Central memory CD8-positive, alpha-beta T cell (primary cell): Measurements from ENCODE around the gene CPT1B.
A peak's percentile ranks its signal among the peaks of the same experiment; 100 is the strongest.
"Not testable (repeated sequence)": the region's sequence is repeated elsewhere in the genome, so short reads cannot be mapped to it uniquely, and the experiment has no call there.

ENCODE experiments used
- ATAC-seq: fragments of 150-1000 bp; cut with Tn5 transposase; replicated peaks from 2 replicates; pipeline ENCODE4 v1.10.0; 2022; ENCODE audit warnings: mild to moderate bottlenecking, moderate FRiP score, moderate number of reproducible peaks; ENCODE audit not compliant: poor library complexity, severe bottlenecking; ENCODE audit errors: extremely low read depth
- DNase-seq, 2 donors: peaks; one replicate each; pipeline ENCODE4 v3.0.0; 2021; ENCODE audit warnings: low spot score in 2 of 2
- H3K27ac Mint-ChIP-seq: one replicate; pipeline ENCODE4 v1.8.0; 2022; ENCODE audit warnings: low read depth, mild to moderate bottlenecking, moderate library complexity, mixed read lengths
- H3K27me3 Mint-ChIP-seq: one replicate; pipeline ENCODE4 v1.8.0; 2022; ENCODE audit warnings: mixed read lengths
- H3K36me3 Mint-ChIP-seq: one replicate; pipeline ENCODE4 v1.8.0; 2022; ENCODE audit warnings: mild to moderate bottlenecking, moderate library complexity, mixed read lengths; ENCODE audit not compliant: insufficient read depth
- H3K4me1 Mint-ChIP-seq: one replicate; pipeline ENCODE4 v1.8.0; 2022; ENCODE audit warnings: mixed read lengths
- H3K4me3 Mint-ChIP-seq: one replicate; pipeline ENCODE4 v1.8.0; 2022; ENCODE audit warnings: mild to moderate bottlenecking, moderate library complexity, mixed read lengths
- H3K9me3 Mint-ChIP-seq: one replicate; pipeline ENCODE4 v1.8.0; 2022; ENCODE audit warnings: mixed read lengths

The CPT1B gene

GRCh38 chr22:50550395-50550794, 27.8 kb downstream of the CPT1B start:
- H3K4me1 Mint-ChIP-seq, result peaks cover 24% of the 10 kb centered on the region

DNA sequence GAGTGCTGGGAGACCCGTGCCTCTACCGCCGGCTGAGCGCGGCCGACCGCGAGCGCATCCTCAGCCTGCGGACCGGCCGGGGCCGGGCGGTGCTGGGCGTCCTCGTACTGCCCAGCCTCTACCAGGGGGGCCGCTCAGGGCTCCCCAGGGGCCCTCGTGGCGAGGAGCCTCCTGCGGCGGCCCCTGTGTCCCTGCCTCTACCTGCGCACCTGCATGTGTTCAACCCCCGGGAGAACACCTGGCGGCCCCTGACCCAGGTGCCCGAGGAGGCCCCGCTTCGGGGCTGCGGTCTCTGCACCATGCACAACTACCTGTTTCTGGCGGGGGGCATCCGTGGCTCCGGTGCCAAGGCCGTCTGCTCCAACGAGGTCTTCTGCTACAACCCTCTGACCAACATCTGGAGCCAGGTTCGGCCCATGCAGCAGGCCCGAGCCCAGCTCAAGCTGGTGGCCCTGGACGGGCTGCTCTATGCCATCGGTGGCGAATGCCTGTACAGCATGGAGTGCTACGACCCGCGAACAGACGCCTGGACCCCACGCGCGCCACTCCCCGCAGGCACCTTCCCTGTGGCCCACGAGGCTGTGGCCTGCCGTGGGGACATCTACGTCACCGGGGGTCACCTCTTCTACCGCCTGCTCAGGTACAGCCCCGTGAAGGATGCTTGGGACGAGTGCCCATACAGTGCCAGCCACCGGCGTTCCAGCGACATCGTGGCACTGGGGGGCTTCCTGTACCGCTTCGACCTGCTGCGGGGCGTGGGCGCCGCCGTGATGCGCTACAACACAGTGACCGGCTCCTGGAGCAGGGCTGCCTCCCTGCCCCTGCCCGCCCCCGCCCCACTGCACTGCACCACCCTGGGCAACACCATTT, 29.1 kb downstream of the CPT1B start:
- peaks cover 35% of the 10 kb centered on the region for H3K4me1 Mint-ChIP-seq
- peak overlapping the region; percentile 76 for H3K4me3 Mint-ChIP-seq
- no peaks in the 10 kb centered on the region for H3K9me3 Mint-ChIP-seq
- DNase-seq (no peak), ATAC-seq (peak; percentile 1)
- peak overlapping the region; percentile 51 for H3K27ac Mint-ChIP-seq
- H3K36me3 Mint-ChIP-seq, result peaks cover 1% of the 10 kb centered on the region
- no peaks in the 10 kb centered on the region for H3K27me3 Mint-ChIP-seq

More at GRCh38 chr22:50550395-50550794, 27.8 kb downstream of the CPT1B start:
- Mint-ChIP-seq H3K9me3 (no peaks in the 10 kb centered on the region), H3K27me3 (no peaks in the 10 kb centered on the region), H3K36me3 (peaks cover 1% of the 10 kb centered on the region), H3K4me3 (peak overlapping the region; percentile 76), H3K27ac (peak overlapping the region; percentile 91)
- no peak for DNase-seq
- no peak for ATAC-seq

DNA sequence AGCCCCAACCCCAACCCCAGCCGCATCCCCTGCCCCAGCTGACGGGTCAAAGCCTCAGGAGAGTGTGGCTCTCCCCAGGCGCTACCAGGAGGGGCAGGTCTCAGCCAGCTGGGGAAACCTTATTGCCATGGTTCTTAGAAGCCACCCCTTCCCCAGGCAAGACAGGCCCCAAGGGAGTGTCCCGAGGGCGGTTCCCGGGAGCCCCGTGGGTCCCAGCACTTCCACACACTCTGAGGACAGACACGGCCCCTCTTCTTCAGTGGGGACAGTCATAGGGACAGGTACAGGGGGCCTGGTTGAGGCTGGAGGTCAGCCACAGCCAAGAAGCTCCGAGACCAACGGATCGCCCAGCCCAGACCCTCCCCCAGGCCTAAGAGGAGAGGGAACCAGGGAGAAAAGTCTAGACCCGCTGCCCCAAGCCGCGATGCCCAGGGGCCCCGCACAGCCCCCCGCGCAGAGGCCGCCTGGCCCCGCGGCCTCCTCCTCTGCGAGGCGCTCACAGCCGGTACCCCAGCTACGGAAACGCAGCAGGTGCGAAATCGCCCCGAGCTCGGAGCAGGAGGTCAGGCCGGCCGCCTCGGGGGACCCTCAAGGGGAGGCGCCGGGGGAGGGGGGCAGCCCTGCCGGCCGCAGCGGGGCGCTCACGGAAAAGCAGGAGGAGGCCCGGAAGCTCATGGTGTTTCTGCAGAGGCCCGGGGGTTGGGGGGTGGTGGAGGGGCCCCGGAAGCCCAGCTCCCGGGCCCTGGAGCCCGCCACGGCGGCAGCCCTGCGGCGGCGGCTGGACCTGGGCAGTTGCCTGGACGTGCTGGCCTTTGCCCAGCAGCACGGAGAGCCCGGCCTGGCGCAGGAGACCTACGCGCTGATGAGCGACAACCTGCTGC, 29.9 kb downstream of the CPT1B start:
- ATAC-seq (peak; percentile 37), DNase-seq (no peak)

GRCh38 chr22:50547263-50547985, 30.8 kb downstream of the CPT1B start:
- peak overlapping the region; percentile 87 for H3K27ac Mint-ChIP-seq
- H3K4me1 Mint-ChIP-seq, result peaks cover 37% of the 10 kb centered on the region
- DNase-seq, result no peak
- H3K27me3 Mint-ChIP-seq, result no peaks in the 10 kb centered on the region
- no peak for ATAC-seq
- H3K9me3 Mint-ChIP-seq, result no peaks in the 10 kb centered on the region
- peak overlapping the region; percentile 57 for H3K4me3 Mint-ChIP-seq
- H3K36me3 Mint-ChIP-seq, result peaks cover 6% of the 10 kb centered on the region

More for the DNA sequence above, 29.9 kb downstream of the CPT1B start:
- Mint-ChIP-seq H3K4me3 (peak overlapping the region; percentile 57), H3K27me3 (no peaks in the 10 kb centered on the region), H3K27ac (peak overlapping the region; percentile 87), H3K4me1 (peaks cover 35% of the 10 kb centered on the region), H3K9me3 (no peaks in the 10 kb centered on the region), H3K36me3 (peaks cover 3% of the 10 kb centered on the region)

DNA sequence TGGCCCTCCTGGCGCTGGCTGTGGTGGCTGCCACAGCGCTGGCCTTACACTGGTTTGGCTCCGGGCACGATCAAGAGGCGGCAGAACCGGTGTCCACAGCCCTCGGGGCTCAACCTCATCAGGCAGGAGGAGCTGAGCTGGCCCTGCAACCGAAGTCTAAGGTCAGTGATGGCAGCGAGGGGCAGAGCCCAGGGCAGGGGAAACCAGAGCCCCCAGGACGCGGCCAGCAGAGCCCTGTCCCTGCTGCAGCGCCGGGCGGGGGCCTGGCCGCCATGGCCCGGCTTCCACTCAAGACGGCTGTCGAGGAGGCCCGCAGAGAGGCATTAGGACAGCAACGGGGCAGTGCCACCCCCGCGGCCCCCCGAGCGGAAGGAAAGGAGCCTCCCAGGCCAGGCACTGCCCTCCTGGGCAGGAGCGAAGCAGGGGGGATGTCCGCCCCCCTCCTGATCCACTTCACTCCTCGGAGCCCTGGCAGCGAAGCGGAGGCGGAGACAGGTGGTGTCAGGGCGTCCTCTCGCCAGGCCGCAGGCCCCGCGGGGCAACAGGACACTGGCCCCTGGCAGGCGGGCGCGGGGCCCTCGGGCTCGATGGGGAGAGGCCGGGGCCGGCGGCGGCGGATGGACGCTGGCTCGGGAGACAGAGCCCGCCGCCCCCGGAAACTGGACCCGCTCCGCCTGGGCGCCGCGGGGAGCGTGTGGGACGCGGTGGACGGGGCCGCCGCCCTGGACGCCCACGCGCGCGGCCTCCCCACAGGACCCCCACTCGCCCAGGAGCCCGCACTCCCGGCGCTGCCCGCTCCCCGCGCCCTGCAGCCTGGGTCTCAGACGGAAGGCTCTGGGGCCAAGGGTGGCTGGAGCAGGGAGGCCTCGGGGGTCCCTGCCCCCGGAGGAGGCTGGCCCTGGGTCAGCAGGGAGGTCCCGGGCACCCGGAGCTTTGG, 31.6 kb downstream of the CPT1B start:
- DNase-seq, result no peak
- peaks cover 8% of the 10 kb centered on the region for H3K36me3 Mint-ChIP-seq
- H3K27ac Mint-ChIP-seq, result peak overlapping the region; percentile 91
- H3K9me3 Mint-ChIP-seq, result no peaks in the 10 kb centered on the region
- peak overlapping the region; percentile 65 for H3K4me3 Mint-ChIP-seq
- H3K4me1 Mint-ChIP-seq, result peaks cover 40% of the 10 kb centered on the region
- ATAC-seq, result no peak
- no peaks in the 10 kb centered on the region for H3K27me3 Mint-ChIP-seq

- DNase-seq (no peak), ATAC-seq (no peak)
- Mint-ChIP-seq H3K4me3 (peak within 1 kb of the TSS; percentile 65), H3K36me3 (peaks cover 8% of the 10 kb centered on the region), H3K9me3 (no peaks in the 10 kb centered on the region), H3K4me1 (peaks cover 37% of the 10 kb centered on the region), H3K27ac (peak within 1 kb of the TSS; percentile 91), H3K27me3 (no peaks in the 10 kb centered on the region)
These were observed 32.5 kb downstream of the CPT1B start, which contains the start of gene KLHDC7B for GRCh38 chr22:50545522-50546325. KLHDC7B (plus strand) TSS chr22:50545899; CDS start chr22:50546244, 345 bp downstream.

- H3K27me3 Mint-ChIP-seq, result no peaks in the 10 kb centered on the region
- H3K27ac Mint-ChIP-seq, result peak overlapping the region; percentile 91
- DNase-seq, result no peak
- ATAC-seq, result peak; percentile 38
- H3K4me3 Mint-ChIP-seq, result peak overlapping the region; percentile 65
- no peaks in the 10 kb centered on the region for H3K9me3 Mint-ChIP-seq
- peaks cover 34% of the 10 kb centered on the region for H3K4me1 Mint-ChIP-seq
- peaks cover 8% of the 10 kb centered on the region for H3K36me3 Mint-ChIP-seq
These were observed 33.4 kb downstream of the CPT1B start for GRCh38 chr22:50544746-50545253.

- no peaks in the 10 kb centered on the region for H3K9me3 Mint-ChIP-seq
- H3K4me1 Mint-ChIP-seq, result peaks cover 38% of the 10 kb centered on the region
- no peaks in the 10 kb centered on the region for H3K27me3 Mint-ChIP-seq
- H3K36me3 Mint-ChIP-seq, result peaks cover 14% of the 10 kb centered on the region
- peak overlapping the region; percentile 91 for H3K27ac Mint-ChIP-seq
- peak overlapping the region; percentile 65 for H3K4me3 Mint-ChIP-seq
- DNase-seq, result peak; percentile 72 to 78
- ATAC-seq, result peak; percentile 46
These were observed 34.0 kb downstream of the CPT1B start for GRCh38 chr22:50544078-50544745.

DNA sequence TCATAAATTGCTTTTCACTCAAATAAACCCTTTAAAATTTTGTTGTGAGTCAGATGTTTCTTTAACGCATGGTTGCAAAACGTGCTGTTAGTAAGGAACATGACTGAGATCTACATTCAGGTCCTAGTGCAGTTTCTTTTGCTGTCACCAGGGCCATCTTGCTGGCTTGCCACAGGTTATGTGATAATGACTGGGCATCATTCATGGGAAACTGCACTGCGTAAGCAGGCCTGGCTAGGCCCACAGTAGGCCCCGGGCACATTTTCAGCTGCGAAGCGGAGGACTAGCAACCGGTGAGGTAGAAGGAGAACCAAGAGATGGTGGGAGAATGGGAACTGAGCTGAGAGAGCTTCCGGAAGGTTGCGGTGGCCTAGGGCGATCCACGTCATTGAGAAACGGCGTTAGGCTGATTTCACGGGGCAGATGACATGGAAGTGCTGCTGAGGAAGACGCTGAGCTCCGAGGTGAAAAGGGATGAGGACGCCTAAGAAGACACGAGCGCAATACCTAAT, 35.8 kb downstream of the CPT1B start:
- no peak for DNase-seq
- Mint-ChIP-seq H3K36me3 (peaks cover 20% of the 10 kb centered on the region), H3K4me1 (peaks cover 49% of the 10 kb centered on the region), H3K9me3 (no peaks in the 10 kb centered on the region), H3K27me3 (no peaks in the 10 kb centered on the region), H3K27ac (peak overlapping the region; percentile 75), H3K4me3 (peak overlapping the region; percentile 31)
- no peak for ATAC-seq

DNA sequence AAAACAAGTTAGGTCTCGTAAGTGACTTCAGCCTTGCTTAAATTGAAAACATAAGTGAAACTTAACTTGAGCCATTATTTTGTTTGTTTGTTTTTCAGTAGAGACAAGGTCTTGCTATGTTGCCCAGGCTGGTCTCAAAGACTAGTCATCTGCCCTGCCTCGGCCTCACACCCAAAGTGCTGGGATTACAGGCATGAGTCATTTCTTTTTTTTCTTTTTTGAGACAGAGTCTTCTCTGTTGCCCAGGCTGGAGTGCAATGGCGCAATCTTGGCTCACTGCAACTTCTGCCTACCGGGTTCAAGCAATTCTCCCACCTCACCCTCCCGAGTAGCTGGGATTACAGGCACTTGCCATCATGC, 36.6 kb downstream of the CPT1B start:
- peak overlapping the region; percentile 100 for H3K27ac Mint-ChIP-seq
- H3K36me3 Mint-ChIP-seq, result peaks cover 20% of the 10 kb centered on the region
- ATAC-seq, H3K9me3 Mint-ChIP-seq, H3K27me3 Mint-ChIP-seq, DNase-seq, H3K4me3 Mint-ChIP-seq: not testable (repeated sequence)
- H3K4me1 Mint-ChIP-seq, result peaks cover 49% of the 10 kb centered on the region
